Left lung (tissue), 10 donors: Measurements from ENCODE around the gene TCAP. TPM values are rescaled to one million over a fixed set of nuclear protein-coding genes. Genes with fewer than 3 reads are reported as not detected.
"Not testable (repeated sequence)": the region's sequence is repeated elsewhere in the genome, so short reads cannot be mapped to it uniquely, and the experiment has no call there.

Experiments used
- ATAC-seq: fragments of 200-7000 bp; cut with Tn5 transposase; one replicate; pipeline ENCODE4 v1.9.1; 2020; ENCODE audit warnings: moderate library complexity
- DNase-seq, 4 donors: peaks; one replicate each; pipeline ENCODE4 v3.0.0-alpha.2; 2013 to 2020
- H3K27ac ChIP-seq, 2 donors: fragments of 200-600 bp; sonication (generic) in 1 of 2; one replicate each; pipeline versions ENCODE4 v1.5.0 to v1.8.0; 2020 to 2021
- H3K27me3 ChIP-seq, 2 donors: fragments of 200-600 bp; sonication (generic) in 1 of 2; one replicate each; pipeline versions ENCODE4 v1.5.0 to v1.8.0; 2020 to 2021
- H3K36me3 ChIP-seq, 2 donors: fragments of 200-600 bp; sonication (generic) in 1 of 2; one replicate each; pipeline versions ENCODE4 v1.5.0 to v1.8.0; 2020 to 2021
- H3K4me1 ChIP-seq, 2 donors: fragments of 200-600 bp; one replicate each; pipeline ENCODE4 v1.8.0; 2021
- H3K4me3 ChIP-seq, 2 donors: fragments of 200-600 bp; sonication (generic) in 1 of 2; one replicate each; pipeline versions ENCODE4 v1.5.0 to v1.8.0; 2020 to 2021; ENCODE audit warnings: mild to moderate bottlenecking in 1 of 2
- H3K9me3 ChIP-seq, 2 donors: fragments of 200-600 bp; sonication (generic) in 1 of 2; one replicate each; pipeline versions ENCODE4 v1.5.0 to v1.8.0; 2020 to 2021
- intact Hi-C, 2 donors: fragments of 100-400 bp; cut with DNase I; formaldehyde crosslinking; loops; one replicate each; pipeline versions ENCODE4 v1.11.2 to v1.14.2; 2022
- polyA plus RNA-seq, 6 donors: library from polyadenylated mRNA; unstranded; fragments of 120-200 nt; gene quantifications; one replicate each; pipeline ENCODE4 v1.2.1, GENCODE V29; 2013; ENCODE audit not compliant: insufficient read length in 6 of 6
- total RNA-seq, 2 donors: library from RNA; stranded (reverse); fragmentation: NEBNext Ultra II Directional; extraction: Animal tissue kit (Norgen Biotek cat#: 25700); gene quantifications; one replicate each; pipeline ENCODE4 v1.2.1, GENCODE V29; 2021
- TF ChIP-seq, protein P1 (sequence below), 2 donors: fragments of 200-600 bp; sonication (generic) in 1 of 2; IDR thresholded peaks; one replicate each; pipeline versions ENCODE4 v1.5.0 to v1.8.0; 2021; ENCODE audit warnings: antibody characterized with exemption in 2 of 2
- donor health status: DM: no; HTN: yes; CAD: no.
- donor health status: DM: no; HTN: no; CAD: no.

The TCAP gene
- total and polyA plus RNA-seq, 8 donors, result 1.3 to 2.6 (median 1.8) TPM

- Histone ChIP-seq H3K4me1 (peaks cover 14 to 15% of the 10 kb centered on the region in 2 donors), H3K27ac (no peak overlapping the region), H3K36me3 (peaks cover 0 to 10% of the 10 kb centered on the region in 2 donors), H3K27me3 (peaks cover 0 to 4% of the 10 kb centered on the region in 2 donors), H3K4me3 (peak overlapping the region in 1 of 2 donors; percentile 74), H3K9me3 (no peaks in the 10 kb centered on the region)
- ATAC-seq (peak; percentile 9), DNase-seq (peak in 1 of 4 donors; percentile 2)
- intact Hi-C loops, result no loop called here
- TF ChIP-seq, protein P1, sequence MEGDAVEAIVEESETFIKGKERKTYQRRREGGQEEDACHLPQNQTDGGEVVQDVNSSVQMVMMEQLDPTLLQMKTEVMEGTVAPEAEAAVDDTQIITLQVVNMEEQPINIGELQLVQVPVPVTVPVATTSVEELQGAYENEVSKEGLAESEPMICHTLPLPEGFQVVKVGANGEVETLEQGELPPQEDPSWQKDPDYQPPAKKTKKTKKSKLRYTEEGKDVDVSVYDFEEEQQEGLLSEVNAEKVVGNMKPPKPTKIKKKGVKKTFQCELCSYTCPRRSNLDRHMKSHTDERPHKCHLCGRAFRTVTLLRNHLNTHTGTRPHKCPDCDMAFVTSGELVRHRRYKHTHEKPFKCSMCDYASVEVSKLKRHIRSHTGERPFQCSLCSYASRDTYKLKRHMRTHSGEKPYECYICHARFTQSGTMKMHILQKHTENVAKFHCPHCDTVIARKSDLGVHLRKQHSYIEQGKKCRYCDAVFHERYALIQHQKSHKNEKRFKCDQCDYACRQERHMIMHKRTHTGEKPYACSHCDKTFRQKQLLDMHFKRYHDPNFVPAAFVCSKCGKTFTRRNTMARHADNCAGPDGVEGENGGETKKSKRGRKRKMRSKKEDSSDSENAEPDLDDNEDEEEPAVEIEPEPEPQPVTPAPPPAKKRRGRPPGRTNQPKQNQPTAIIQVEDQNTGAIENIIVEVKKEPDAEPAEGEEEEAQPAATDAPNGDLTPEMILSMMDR (IDR thresholded peaks at IDR 0.05), result no peak
Observed at GRCh38 chr17:39688945-39689344, 23.8 kb downstream of the TCAP start.

GRCh38 chr17:39694593-39694992 is 29.4 kb downstream of the TCAP start:
- TF ChIP-seq, protein P1 (IDR thresholded peaks at IDR 0.05), result no peak
- Histone ChIP-seq H3K27ac (no peak overlapping the region), H3K36me3 (no peaks in the 10 kb centered on the region), H3K4me1 (peaks cover 0 to 6% of the 10 kb centered on the region in 2 donors), H3K4me3 (no peak overlapping the region), H3K27me3 (peaks cover 0 to 18% of the 10 kb centered on the region in 2 donors), H3K9me3 (no peaks in the 10 kb centered on the region)
- intact Hi-C loops, result no loop called here
- DNase-seq (no peak), ATAC-seq (no peak)

- no peaks in the 10 kb centered on the region for H3K36me3 ChIP-seq
- no peak overlapping the region for H3K27ac ChIP-seq
- peaks cover 0 to 8% of the 10 kb centered on the region in 2 donors for H3K4me1 ChIP-seq
- TF ChIP-seq, protein P1 (IDR thresholded peaks at IDR 0.05), result no peak
- intact Hi-C loops, result no loop called here
- no peaks in the 10 kb centered on the region for H3K9me3 ChIP-seq
- no peak for ATAC-seq
- H3K27me3 ChIP-seq, result peaks cover 0 to 21% of the 10 kb centered on the region in 2 donors
- no peak overlapping the region for H3K4me3 ChIP-seq
- DNase-seq, result no peak
Observed at GRCh38 chr17:39695089-39695474, 29.9 kb downstream of the TCAP start.

GRCh38 chr17:39696731-39697130 is 31.6 kb downstream of the TCAP start:
- Histone ChIP-seq H3K27me3 (peaks cover 0 to 35% of the 10 kb centered on the region in 2 donors), H3K36me3 (no peaks in the 10 kb centered on the region), H3K9me3 (no peaks in the 10 kb centered on the region), H3K27ac (no peak overlapping the region), H3K4me1 (peaks cover 6 to 15% of the 10 kb centered on the region in 2 donors), H3K4me3 (no peak overlapping the region)
- TF ChIP-seq, protein P1 (IDR thresholded peaks at IDR 0.05), result no peak
- intact Hi-C loops, result no loop called here
- ATAC-seq (no peak), DNase-seq (peak in 1 of 4 donors; percentile 16)

DNA sequence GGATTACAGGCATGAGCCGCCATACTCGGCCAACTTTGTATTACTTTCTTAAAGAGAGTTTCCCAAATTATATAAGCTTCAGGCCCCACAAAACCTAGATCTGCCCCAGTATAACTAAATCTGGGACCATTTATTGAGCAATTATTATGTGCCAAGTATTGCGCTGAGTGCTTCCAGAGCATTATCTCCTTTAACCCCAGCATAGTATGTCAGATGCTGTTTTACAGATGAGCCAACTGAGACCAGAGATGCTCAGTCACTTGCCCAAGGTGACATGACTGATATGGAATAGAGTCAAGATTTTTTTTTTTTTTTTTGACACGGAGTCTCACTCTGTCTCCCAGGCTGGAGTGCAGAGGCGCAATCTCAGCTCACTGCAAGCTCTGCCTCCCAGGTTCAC is 32.8 kb downstream of the TCAP start:
- Histone ChIP-seq H3K9me3 (no peaks in the 10 kb centered on the region), H3K27ac (no peak overlapping the region), H3K36me3 (no peaks in the 10 kb centered on the region), H3K27me3 (peaks cover 0 to 39% of the 10 kb centered on the region in 2 donors), H3K4me3 (no peak overlapping the region), H3K4me1 (peaks cover 8 to 19% of the 10 kb centered on the region in 2 donors)
- TF ChIP-seq, protein P1 (IDR thresholded peaks at IDR 0.05), result no peak
- no peak for ATAC-seq
- intact Hi-C loops, result no loop called here
- no peak for DNase-seq

GRCh38 chr17:39699157-39699817 is 34.1 kb downstream of the TCAP start:
- H3K36me3 ChIP-seq, intact Hi-C loops, ATAC-seq, H3K9me3 ChIP-seq: not testable (repeated sequence)
- peaks cover 12 to 31% of the 10 kb centered on the region in 2 donors for H3K4me1 ChIP-seq
- peaks cover 0 to 39% of the 10 kb centered on the region in 2 donors for H3K27me3 ChIP-seq
- H3K27ac ChIP-seq, result peak overlapping the region; percentile 47 to 76
- DNase-seq, result peak in 1 of 4 donors; percentile 3
- peak overlapping the region; percentile 54 to 67 for H3K4me3 ChIP-seq
